Mononuclear cell (primary cell): ENCODE measurements around the gene ANKRD28. TPM values are rescaled to one million over a fixed set of nuclear protein-coding genes. Genes with fewer than 3 reads are reported as not detected.
"Not testable (repeated sequence)": the region's sequence is repeated elsewhere in the genome, so short reads cannot be mapped to it uniquely, and the experiment has no call there.

Source experiments
- H3K27me3 ChIP-seq: 2 replicates; pipeline ENCODE4 v1.6.0; 2011; ENCODE audit warnings: low read length, control low read depth; ENCODE audit not compliant: insufficient read depth
- H3K4me1 ChIP-seq: 2 replicates; pipeline ENCODE4 v1.5.1; 2011; ENCODE audit warnings: mild to moderate bottlenecking, low read length, control low read depth; ENCODE audit not compliant: insufficient read depth
- H3K4me3 ChIP-seq: 2 replicates; pipeline ENCODE4 v1.5.1; 2011; ENCODE audit warnings: mild to moderate bottlenecking, low read length, moderate library complexity
- H3K9me3 ChIP-seq: 2 replicates; pipeline ENCODE4 v1.5.1; 2011; ENCODE audit warnings: low read depth, mild to moderate bottlenecking, control low read depth, low read length
- total RNA-seq: library from RNA; depleted of rRNA; stranded (reverse); fragments of >200 nt; gene quantifications from one replicate; pipeline ENCODE4 v1.2.3, GENCODE V29; 2012

Gene ANKRD28
- total RNA-seq, 1 donor, result 82.3 TPM

DNA sequence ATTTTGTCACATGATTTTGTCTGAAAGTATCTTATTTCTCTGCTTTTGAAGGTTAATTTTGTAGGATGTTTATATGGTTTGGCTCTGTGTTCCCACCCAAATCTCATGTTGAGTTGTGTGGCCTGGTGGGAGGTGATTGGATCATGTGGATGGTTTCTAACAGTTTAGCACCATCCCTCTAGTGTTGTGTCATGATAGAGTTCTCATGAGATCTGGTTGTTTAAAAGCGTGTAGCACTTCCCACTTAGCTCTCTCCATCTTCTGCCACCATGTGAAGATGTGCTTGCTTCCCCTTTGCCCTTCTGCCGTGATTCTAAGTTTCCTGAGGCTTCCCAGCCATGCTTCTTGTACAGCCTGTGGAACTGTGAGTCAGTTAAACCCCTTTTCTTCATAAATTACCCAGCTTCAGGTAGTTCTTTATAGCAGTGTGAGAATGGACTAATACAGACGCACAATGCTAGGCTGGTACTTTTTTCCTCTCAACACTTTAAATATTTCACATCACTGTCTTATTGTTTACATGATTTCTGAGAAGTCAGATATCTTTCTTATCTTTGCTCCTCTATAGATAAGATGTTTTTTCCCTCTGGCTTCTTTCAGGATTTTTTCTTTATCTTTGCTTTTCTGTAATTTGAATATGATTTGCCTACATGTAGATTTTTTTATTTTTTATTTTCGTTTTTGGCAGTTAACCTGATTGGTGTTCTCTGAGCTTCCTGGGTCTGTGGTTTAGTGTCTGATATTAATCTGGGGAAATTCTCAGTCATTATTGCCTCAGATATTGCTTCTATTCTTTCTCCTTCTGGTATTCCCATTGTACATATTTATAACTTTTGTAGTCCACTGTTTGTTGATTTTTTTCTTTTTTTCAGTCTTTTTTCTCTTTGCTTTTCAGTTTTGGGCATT is 174.0 kb downstream of the ANKRD28 start:
- Histone ChIP-seq H3K27me3 (no peaks in the 10 kb centered on the region), H3K4me3 (no peak overlapping the region), H3K9me3 (peaks cover 26% of the 10 kb centered on the region), H3K4me1 (peaks cover 7% of the 10 kb centered on the region)

DNA sequence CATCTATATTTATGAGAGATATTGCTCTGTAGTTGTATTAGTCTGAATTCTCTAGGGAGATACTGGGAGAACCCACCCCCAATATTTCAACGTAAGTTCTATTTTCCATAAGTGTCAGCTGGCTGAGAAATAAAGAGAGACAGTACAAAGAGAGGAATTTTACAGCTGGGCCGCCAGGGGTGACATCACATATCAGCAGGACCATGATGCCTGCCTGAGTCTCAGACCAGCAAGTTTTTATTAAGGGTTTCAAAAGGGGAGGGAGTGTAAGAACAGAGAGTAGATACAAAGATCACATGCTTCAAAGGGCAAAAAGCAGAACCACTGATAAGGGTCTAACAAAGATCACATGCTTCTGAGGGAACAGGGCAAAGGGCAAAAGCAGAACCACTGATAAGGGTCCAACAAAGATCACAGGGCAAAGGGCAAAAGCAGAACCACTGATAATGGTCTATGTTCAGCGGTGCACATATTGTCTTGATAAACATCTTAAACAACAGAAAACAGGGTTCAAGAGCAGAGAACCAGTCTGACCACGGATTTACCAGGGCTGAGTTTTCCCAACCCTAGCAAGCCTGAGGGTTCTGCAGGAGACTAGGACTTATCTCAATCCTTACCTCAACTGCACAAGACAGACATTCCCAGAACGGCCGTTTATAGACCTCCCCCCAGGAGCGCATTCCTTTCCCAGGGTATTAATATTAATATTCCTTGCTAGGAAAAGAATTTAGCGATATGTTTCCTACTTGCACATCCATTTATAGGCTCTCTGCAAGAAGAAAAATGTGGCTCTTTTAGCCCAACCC is 177.9 kb downstream of the ANKRD28 start:
- H3K4me1 ChIP-seq, H3K27me3 ChIP-seq, H3K4me3 ChIP-seq: not testable (repeated sequence)
- H3K9me3 ChIP-seq, result peaks cover 27% of the 10 kb centered on the region

Other genes with a start within 250 kb of the ANKRD28 start
- gene HACL1, start 196.4 kb downstream of the ANKRD28 start, total RNA-seq, result 39.3 TPM
- gene BTD, start 196.2 kb downstream of the ANKRD28 start, total RNA-seq, result 16.7 TPM